Vagina (tissue), 2 donors: Measurements from ENCODE around the gene ERN1.
A peak's percentile ranks its signal among the peaks of the same experiment; 100 is the strongest.

Source experiments
- CTCF ChIP-seq, 3 experiments: fragments of 450-650 bp in 2 of 3; fragments of 200-600 bp in 1 of 3; sonication (generic) in 1 of 3; IDR thresholded peaks; one replicate each; pipeline ENCODE4 v1.5.1; 2017 to 2019; ENCODE audit warnings: antibody characterized with exemption in 3 of 3, mild to moderate bottlenecking in 2 of 3, moderate library complexity in 2 of 3
- POLR2A ChIP-seq, 2 donors: fragments of 450-650 bp; IDR thresholded peaks; one replicate each; pipeline ENCODE4 v1.6.1; 2017; ENCODE audit warnings: antibody characterized with exemption in 2 of 2, mild to moderate bottlenecking in 2 of 2, moderate library complexity in 2 of 2
- POLR2AphosphoS5 ChIP-seq, 2 donors: sonication (generic); formaldehyde crosslinking; IDR thresholded peaks; one replicate each; pipeline ENCODE4 v1.9.0; 2017; ENCODE audit warnings: antibody characterized with exemption in 2 of 2, mild to moderate bottlenecking in 2 of 2, low read depth in 1 of 2; ENCODE audit not compliant: insufficient read depth in 1 of 2

- peak in 1 of 3 experiments; percentile 6 for TF ChIP-seq CTCF (IDR thresholded peaks at IDR 0.05)
- TF ChIP-seq POLR2A (IDR thresholded peaks at IDR 0.05), result no peak
- peak in 1 of 2 donors; percentile 40 for TF ChIP-seq POLR2AphosphoS5 (IDR thresholded peaks at IDR 0.05; ENCODE audit: insufficient read depth in 1 of 2, low read depth in 1 of 2)
Observed at GRCh38 chr17:64130559-64131001, 636 bp upstream of the ERN1 start.
